NCI-H128 (cell line): Measurements from ENCODE around the gene KRT76.
"Not testable (repeated sequence)": the region's sequence is repeated elsewhere in the genome, so short reads cannot be mapped to it uniquely, and the experiment has no call there.

Experiments
- DNase-seq: peaks from one replicate; lab custom pipeline; 2025; ENCODE audit not compliant: unreplicated experiment; lab: John Stamatoyannopoulos, UW

Gene KRT76

GRCh38 chr12:52765702-52766101 is 11.4 kb downstream of the KRT76 start:
- DNase-seq, result no peak

- DNase-seq, result no peak
Observed at GRCh38 chr12:52763991-52764390, 13.2 kb downstream of the KRT76 start.

GRCh38 chr12:52763036-52763659 is 14.0 kb downstream of the KRT76 start:
- no peak for DNase-seq

- no peak for DNase-seq
Observed at GRCh38 chr12:52761802-52762201, 15.3 kb downstream of the KRT76 start.

- not testable (repeated sequence) for DNase-seq
Observed at GRCh38 chr12:52761218-52761617, 15.9 kb downstream of the KRT76 start.

GRCh38 chr12:52760623-52761022 is 16.5 kb downstream of the KRT76 start:
- DNase-seq, result no peak

GRCh38 chr12:52759695-52760094 is 17.4 kb downstream of the KRT76 start:
- no peak for DNase-seq

GRCh38 chr12:52759218-52759617 is 17.9 kb downstream of the KRT76 start:
- no peak for DNase-seq

GRCh38 chr12:52757449-52758176 is 19.5 kb downstream of the KRT76 start:
- no peak for DNase-seq

GRCh38 chr12:52756281-52756960 is 20.7 kb downstream of the KRT76 start:
- DNase-seq, result no peak

- no peak for DNase-seq
Observed at GRCh38 chr12:52755533-52755932, 21.6 kb downstream of the KRT76 start.

- DNase-seq, result no peak
Observed at GRCh38 chr12:52754135-52754534, 23.0 kb downstream of the KRT76 start.

- no peak for DNase-seq
Observed at GRCh38 chr12:52753283-52753682, 23.9 kb downstream of the KRT76 start.

- DNase-seq, result no peak
Observed at GRCh38 chr12:52752516-52752915, 24.6 kb downstream of the KRT76 start.

- no peak for DNase-seq
Observed at GRCh38 chr12:52751795-52752194, 25.4 kb downstream of the KRT76 start.

GRCh38 chr12:52750532-52750931 is 26.6 kb downstream of the KRT76 start:
- DNase-seq, result not testable (repeated sequence)

- DNase-seq, result no peak
Observed at GRCh38 chr12:52749827-52750226, 27.3 kb downstream of the KRT76 start.

GRCh38 chr12:52748578-52748977 is 28.6 kb downstream of the KRT76 start:
- no peak for DNase-seq

GRCh38 chr12:52745554-52745953 is 31.6 kb downstream of the KRT76 start:
- DNase-seq, result no peak

GRCh38 chr12:52744493-52745156 is 32.5 kb downstream of the KRT76 start:
- no peak for DNase-seq

- DNase-seq, result no peak
Observed at GRCh38 chr12:52742822-52743457, 34.2 kb downstream of the KRT76 start.
